Cerebellar cortex (tissue), 1 donor: Measurements from ENCODE around the gene RARRES2.

Experiments
- DNase-seq: peaks from one replicate; pipeline ENCODE4 v3.0.0-alpha.2; 2015; ENCODE audit warnings: low spot score

The RARRES2 gene

DNA sequence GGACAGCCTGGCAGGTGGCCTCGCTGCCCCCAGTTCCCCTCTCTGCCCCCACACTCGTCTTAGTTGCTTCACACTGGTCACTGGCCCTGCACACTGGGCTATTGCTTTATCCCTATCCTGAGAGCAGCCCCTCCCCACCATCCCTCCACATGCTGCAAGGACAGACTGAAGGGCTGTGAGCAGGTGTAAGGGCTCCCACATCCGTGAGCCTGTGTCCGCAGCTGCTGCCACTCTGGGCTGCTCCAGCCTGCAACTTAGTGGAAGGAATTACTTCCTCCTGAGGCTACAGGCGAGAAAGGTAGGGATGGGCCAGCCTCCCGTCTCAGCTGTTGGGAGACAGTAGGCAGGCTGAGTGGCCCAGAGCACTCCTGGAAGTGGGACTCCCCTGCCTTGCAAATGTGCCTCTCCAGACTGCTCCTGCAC, 3.8 kb downstream of the RARRES2 start:
- DNase-seq, result no peak

DNA sequence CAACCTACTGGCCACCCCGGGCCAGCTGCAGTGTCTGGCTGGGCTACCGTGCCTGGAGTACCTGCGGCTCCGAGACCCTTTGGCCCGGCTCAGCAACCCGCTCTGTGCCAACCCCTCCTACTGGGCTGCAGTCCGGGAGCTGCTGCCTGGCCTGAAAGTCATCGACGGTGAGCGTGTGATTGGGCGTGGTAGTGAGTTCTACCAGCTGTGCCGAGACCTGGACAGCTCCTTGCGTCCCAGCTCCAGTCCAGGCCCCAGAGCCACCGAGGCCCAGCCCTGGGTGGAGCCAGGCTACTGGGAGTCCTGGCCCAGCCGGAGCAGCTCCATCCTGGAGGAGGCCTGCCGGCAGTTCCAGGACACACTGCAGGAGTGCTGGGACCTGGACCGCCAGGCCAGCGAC, 4.2 kb downstream of the RARRES2 start:
- DNase-seq, result no peak

DNA sequence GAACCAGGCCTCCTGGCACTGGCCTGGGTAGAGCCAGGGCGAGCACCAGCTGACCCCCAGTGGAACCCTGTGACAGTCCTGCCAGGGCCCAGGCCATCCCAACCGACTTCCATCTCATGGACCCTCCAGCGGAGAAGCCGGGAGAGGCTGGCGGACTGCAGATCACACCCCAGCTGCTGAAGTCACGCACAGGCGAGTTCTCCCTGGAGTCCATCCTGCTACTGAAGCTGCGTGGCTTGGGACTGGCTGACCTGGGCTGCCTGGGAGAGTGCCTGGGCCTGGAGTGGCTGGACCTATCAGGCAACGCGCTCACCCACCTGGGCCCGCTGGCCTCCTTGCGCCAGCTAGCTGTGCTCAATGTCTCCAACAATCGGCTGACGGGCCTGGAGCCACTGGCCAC, 4.7 kb downstream of the RARRES2 start:
- no peak for DNase-seq

DNA sequence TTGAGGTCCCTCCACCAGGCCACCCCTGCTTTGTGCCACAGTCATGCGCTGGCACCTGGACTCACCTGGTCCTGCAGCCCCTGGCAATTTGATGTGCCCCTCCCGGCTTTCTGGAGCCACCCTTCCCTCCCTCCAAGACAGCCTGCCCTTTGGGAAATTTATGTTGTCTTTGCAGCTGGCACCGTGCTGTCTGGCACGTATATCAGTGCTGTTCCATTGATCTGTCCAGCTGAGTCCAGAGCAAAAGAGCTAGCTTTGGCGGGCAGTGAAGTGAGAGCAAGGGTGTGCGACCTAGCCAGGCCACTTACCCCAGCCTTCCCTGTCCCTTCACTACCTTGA, 5.7 kb downstream of the RARRES2 start:
- DNase-seq, result no peak

DNA sequence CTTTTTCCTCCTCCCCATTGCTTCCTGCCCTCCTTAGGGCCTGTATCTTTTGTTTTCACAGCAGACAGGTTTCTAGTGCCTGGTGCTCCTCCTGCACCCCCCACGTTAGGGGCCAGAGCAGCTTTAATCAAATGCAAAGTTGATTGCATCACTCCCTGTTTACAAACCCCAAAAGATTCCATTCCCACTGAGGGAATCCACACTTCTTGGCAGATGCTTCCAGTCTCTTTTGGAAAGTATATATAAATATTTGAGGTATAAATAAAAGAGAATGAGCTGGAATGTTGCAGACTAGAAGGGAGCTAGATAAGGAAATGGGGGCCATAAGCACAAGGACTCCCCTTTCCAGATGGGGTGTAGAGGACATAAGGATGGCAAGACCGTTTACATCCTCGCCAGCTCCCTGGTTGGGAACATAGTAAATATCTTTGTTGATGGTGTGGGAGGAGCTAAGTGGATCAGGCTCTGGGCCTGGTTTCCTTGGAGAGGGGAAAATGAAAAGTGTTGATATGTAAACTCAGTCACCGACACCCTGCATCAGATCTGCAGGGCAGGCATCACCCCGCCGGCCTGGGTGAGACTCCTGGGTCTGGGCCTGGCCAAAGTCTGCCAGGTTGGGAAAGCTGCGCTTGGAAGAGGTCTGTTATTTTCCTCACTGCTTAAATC, 6.2 kb downstream of the RARRES2 start:
- DNase-seq, result no peak

DNA sequence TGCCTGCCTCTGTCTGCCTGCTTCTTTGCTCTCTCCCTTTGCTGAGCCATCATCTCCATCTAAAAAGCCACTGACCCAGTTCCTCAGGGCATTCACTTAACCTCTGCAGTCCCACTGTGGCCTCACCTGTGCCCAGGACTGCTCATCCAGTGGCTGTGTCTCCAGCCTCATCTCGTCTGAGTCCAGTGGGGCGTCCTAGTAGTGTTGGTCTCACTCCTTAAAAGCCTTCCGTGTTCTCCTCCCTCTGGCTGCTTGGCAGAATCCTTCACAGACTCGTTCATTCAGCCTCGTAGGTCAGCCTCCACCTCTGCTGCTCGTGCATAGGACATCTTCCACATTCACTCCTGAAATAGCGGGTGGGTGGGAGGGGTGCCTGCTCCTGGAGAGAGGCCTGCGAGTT, 7.3 kb downstream of the RARRES2 start:
- no peak for DNase-seq

DNA sequence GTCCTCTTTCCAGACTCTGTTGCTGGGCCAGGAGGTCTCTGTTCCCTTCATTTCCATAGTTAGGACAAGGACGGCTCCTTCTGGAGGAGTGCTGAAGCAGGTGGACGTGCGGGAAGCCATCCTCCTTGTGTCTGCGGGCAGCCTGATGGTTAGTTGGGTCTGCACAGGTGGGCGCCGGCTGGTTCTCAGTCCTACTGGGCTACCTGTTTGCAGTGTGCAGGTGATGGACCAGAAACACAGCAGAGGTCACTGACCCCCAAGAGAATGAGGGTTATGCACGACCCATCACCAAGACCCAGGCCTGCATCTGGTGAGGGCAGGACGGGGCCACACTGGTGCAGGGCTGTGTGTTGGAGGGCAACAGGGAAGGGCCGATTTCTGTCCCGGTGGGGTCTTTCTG, 7.8 kb downstream of the RARRES2 start:
- no peak for DNase-seq

DNA sequence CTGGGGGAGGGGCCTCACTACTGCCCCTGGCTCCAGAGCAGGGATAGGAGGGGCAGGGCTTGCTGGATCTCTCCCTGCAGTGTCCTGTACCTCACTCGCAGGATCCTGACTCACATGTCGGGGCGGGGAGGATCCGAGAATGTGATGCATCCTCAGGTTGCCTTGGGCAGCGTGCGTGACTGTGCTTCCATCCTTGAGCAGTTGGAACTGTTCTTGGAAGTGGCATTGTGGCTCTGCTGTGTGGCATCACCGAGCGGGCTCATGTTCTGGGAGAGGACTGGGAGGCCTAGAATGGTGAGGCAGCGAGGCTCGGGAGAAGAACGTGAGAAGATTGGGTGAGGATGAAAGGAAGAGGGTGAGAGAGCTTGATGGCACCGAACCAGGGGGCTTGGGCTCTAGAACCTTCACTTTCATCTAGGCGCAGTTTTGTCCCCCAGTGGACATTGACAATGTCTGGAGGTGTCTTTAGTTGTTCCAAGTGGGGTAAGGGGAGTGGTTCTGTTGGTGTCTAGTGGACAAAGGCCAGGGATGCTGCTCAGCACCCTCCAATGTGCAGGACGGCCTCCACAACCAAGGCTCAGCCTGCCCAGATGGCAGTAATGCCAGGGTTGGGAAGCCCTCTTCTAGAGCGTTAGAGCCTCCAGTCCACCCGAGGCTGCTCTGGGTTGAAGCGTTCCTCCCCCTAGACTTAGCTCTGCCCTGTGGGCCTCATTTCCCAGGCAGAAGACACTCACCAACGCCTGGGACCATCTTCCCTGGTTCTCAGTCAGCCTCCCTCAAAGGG, 8.4 kb downstream of the RARRES2 start:
- no peak for DNase-seq

DNA sequence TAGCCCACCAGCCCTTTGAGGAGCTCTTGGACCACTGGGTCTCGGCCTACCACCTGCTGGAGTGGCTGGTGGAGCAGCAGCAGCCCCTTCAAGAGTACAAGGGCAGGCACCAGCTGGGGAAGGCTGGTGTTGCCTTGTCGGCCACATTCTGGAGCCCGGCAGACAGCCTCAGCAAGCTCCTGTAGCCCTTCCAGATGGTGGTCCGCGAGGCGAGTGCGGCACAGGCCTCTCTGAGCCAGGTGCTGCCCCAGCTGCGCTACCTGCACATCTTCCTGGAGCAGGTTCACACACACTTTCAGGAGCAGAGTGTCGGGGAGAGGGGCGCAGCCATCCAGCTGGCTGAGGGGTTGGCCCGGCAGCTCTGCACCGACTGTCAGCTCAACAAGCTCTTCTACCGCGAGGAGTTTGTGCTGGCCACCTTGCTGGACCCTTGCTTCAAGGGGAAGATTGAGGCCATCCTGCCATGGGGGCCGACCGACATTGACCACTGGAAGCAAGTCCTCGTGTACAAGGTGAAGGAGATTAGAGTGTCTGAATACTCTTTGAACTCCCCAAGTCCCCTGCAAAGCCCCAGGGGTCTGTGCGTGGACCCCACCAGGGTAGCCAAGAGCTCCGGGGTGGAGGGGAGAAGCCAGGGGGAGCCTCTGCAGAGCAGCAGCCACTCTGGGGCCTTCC, 11.1 kb downstream of the RARRES2 start:
- no peak for DNase-seq

DNA sequence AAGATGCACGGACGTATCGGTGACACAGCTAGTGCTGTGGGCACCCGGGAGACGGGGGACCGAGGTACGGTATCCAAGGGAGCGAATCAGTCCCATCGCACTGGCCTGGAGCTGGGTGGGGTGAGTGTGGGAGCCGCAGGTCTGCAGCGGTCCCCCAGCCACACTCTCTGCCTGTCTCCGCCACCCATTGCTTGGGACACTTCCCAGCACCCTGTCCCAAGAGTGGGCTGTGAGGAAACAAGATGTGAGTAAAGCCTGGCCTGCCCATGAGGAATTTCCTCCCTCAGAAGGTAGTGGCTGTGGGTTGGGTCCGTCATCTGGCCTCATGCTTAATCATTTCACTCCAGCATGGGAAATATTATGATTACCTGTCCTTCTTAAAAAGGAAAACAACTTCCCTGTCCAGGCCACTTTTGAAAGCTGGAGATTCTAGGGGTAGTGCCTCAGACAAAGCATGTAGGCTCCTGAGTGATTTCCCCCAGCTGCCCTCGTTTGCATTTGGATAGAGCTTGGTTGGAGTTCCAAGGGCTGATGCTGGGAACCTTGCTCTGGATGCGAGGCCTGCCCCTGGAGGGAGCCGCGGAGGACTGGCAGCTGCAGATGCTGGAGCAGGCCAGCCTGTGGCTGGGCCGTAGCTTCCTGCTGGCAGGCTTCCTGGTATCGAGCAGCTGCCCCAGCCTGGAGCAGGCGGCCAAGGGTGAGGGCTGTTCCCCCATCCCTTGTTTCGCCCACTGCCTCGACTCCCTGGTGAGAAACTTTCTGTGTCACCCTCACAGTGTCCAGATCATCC, 11.9 kb downstream of the RARRES2 start:
- no peak for DNase-seq

DNA sequence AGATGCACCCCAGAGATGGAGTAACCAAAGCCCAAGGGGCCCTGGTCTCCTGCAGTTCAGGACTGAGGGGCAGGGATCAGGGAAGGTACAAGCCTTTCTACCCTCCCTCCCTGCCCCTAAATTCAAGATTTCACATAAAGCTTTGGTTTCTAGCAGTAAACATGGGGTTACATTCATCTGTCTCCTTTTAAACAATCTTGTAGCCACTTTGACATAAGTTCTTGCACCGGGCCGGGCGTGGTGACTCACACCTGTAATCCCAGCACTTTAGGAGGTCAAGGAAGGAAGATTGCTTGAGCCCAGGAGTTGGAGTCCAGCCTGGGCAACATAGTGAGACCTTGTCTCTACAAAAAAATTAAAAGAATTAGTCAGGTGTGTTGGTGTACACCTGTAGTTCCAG, 14.1 kb downstream of the RARRES2 start:
- no peak for DNase-seq

DNA sequence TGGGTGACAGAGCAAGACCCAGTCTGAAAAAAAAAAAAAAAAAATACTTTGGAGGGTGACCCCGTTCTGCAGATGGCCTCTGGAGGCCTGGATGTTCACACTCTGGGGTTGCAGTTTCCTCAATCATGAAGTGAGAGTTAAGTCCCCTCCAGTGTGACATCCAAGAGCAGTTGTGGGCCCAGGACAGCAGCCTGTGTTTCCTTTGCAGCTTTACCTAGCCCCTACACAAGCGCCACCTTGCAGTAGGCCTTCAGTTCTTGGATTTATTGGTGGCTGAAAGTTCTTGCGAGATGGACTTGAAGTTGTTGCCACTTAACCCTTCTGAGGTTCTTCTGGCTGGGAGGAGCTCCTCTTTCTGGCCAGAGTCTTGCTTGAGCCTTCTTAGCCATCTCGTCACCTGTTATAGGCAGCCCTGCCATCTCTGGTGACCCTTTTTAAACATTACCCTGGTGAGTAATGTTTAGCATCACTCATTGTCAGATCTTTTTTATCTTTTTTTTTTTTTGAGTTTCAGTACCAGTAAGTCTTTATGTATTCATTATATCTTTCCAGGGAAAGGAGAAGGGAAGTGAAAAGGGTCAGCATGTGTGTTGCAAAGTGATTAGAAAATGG, 14.7 kb downstream of the RARRES2 start:
- DNase-seq, result no peak

DNA sequence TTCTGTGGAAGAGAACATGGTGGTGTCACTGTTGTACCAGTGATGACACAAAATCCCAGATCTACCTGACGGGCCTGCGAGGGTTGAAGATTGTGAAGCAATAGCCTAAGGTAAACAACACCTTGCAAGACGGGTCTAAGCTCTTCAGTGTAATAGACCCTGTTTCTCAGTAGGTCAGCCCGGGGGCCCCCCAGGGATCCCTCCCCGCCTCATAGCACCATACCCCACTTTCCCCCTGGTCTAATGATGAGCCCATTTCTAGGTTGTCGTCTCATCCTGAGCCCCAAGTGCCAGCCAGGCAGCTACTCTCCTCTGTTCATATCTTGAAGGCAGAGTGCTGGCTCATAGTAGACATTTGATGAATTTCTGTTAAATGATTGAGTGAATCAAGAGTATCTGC, 15.5 kb downstream of the RARRES2 start:
- DNase-seq, result no peak

DNA sequence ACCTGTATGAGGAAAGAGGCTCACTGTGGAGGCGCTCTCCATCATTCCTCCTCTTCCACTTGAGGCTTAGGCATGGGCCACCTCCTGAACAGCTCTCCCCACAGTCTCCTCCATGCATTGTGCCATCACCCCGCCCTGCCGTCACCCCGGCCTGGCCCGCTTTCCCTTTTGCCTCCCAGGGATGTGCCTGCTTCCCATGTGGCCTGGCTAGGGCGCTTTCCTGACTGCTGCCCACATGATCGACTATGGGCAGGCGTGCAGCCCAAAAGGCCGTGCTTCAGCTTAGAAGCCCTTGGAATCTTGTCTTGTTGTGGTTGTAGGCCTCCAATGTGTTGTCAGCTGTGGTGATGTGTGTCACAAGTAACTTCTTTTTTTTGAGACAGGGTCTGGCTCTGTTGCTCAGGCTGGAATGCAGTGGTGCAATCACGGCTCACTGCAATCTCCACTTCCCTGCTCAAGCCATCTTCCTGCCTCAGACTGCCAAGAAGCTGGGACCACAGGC, 16.3 kb downstream of the RARRES2 start:
- no peak for DNase-seq

DNA sequence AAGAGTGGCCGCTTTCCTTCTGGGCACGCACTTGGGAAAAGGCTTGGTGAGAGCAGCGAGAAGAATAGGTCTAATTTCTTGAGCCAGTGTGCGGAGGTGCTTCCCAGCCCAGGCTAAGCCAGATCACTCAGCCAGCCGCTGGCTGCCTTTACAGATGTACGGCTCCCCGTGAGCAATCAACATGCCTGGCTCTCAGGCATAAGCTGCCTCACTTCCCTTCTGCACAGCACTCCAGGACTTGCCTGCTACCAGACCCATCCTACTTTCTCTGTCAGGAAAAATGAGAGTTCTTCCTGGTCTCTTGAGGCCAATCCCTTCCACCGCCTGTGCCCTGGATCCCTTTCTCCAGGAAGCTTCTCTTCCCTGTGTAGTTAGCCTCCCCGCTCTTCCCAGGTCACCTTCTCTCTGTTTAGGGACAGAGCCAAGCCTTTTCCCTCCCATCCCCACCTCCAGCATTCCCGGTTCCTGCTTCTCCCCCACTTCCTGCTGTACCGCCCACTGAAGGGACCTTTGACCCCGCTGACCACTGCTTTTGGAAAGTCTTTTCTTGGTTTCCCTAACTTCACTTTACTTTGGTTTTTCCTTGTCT, 17.0 kb downstream of the RARRES2 start:
- no peak for DNase-seq

DNA sequence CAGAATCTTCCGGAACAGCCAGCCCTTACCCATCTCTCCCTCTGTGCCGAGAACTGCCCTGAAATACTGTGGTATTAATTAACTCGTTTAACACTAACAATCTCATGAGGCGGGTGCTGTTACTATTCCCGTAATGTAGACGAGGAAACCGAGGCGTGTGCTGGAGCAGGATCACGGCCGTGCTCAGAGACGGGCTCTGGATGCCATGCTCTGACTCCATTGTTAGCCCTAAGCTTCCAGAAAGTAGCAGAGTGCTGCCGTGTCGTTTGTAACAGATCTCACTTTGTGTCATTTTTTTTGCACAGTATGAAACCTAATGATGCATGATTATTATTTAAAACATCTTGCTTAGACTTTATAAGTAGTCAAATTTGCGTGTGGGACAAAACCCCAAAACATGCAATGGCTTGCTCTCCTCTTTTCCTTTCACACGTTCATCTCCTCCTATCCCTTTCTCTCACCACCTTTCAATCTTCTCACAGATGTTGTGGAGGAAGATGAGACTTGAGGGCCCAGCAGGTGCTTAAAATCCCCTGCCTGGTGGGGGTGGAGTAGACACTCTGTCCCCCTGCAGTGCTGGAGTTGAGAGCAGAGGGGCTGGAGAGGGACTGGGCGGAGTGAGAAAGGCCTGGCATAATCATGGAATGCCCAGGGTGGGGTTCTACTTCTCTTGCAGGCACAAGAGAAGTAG, 17.6 kb downstream of the RARRES2 start:
- DNase-seq, result no peak

DNA sequence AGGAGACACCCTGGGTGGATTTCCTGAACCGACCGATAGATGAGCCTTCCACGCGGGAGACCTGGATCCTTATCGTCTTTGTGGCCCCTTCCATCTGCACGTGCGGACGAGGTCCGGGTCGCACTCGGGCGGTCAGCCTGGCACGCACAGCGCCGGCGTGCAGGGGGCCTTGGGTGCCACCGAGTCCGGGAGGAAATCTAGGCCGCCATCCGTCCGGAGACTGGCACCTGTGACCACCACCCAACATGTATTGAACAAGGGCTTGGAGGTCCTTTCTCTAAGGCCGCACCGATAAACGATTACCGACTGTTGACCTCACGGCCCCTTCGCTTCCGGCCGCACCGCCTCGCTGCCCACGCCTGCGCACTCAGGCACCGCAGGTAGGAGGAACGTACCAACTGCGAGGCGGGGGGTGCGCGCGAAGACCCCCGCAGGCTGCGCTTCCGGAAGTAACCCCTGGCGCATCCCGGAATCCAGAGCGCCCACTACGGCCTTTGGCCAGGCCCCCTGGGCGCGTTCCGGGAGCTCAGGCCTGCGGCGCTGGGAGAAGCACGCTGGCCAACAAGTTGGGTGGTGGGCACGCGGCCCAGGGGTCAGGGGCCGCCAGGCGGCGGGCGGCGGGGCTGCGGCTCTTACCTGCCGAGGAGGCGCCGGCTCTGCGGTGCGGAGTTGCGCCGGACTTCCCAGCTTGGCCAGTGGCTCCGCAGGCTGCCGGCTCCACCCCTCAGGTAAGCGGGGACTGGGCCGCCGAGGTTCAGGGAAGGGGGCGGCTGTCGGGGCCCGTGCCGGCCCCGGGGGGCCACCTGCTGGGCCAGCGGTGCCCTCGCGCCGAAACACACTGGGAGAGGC, 18.4 kb downstream of the RARRES2 start, which contains the start of the genes ACTR3C and LRRC61:
Gene ACTR3C (minus strand): TSS at position 713 of the 849 bp plus-strand sequence. CDS start 28,249 bp downstream, outside the sequence.
Gene LRRC61 (plus strand): TSS at position 523 of the 849 bp plus-strand sequence. CDS start 13,507 bp downstream, outside the sequence.
- DNase-seq, result no peak

DNA sequence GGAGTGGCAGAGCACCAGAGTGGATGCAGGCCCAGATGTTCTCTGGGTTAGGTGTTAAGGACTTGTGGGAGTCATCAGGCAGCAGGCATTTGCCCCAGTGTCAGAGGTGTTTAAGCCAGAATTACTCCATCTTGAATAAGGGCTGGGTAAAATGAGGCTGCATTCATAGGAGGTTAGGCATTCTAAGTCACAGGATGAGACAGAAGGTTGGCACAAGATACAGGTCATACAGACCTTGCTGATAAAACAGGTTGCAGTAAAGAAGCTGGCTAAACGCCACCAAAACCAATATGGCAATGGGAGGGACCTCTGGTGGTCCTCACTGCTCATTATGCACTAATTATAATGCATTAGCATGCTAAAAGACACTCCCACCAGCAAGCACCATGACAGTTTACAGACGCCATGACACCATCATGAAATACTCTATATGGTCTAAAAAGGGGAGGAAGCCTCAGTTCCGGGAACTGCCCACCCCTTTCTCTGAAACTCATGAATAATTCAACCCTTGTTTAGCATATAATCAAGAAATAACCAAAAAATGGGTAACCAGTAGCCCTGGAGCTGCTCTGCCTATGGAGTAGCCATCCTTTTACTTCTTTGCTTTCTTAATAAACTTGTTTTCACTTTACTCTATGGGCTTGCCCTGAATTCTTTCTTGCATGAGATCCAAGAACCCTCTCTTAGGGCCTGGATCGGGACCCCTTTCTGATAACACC, 19.2 kb downstream of the RARRES2 start:
- no peak for DNase-seq

DNA sequence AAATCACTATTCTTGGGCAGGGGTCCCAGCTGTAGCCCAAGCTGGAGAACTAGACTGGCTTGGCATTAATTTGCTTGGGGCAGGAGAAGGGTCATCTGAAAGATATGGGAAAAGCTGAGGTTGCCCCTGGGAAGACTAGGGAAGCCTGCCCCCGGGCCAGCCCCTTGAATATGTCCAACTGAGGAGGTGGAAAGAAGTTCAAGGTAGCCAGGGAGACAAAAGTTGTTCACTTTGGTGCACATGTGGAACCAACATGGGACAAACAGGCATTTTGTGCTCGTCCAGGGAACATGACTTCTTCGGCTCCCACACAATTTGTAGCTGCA, 19.7 kb downstream of the RARRES2 start:
- no peak for DNase-seq
